AG10803 (cell line): Measurements from ENCODE around the gene PTPRC.

Experiments
- DNase-seq: peaks from one replicate; pipeline ENCODE4 v3.0.0; 2010; ENCODE audit warnings: low read depth
- H3K4me3 ChIP-seq: 2 replicates; pipeline ENCODE4 v1.5.1; 2011; ENCODE audit warnings: mild to moderate bottlenecking, low read length, control low read depth
- CTCF ChIP-seq: conservative IDR thresholded peaks from 2 replicates; pipeline ENCODE4 v1.5.1; 2011; ENCODE audit warnings: mild to moderate bottlenecking, low read length, control low read depth, inconsistent platforms

The PTPRC gene

DNA sequence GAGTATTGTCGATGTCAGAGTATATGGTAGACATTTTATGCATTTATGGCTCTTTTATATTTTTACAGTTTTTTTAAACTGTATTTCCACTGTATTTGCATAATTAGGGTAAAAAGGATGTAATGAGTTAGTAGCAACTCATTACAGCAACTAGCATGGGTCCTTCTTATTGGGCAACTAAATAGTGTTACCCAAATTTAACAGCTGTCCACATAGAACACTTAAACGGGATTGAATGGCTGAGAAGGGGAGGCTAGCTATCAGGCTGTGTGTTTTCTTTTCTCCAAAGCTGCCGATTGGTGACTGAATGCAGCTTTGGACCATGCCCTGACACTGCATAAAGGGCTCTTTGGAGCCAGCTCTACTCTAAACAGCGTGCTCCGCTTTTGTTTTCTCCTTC, 75.4 kb downstream of the PTPRC start:
- no peak for TF ChIP-seq CTCF
- no peak for DNase-seq
- no peak overlapping the region for H3K4me3 ChIP-seq

- no peak for DNase-seq
- no peak overlapping the region for H3K4me3 ChIP-seq
- TF ChIP-seq CTCF, result no peak
Observed at GRCh38 chr1:198716051-198716450, 77.2 kb downstream of the PTPRC start.

DNA sequence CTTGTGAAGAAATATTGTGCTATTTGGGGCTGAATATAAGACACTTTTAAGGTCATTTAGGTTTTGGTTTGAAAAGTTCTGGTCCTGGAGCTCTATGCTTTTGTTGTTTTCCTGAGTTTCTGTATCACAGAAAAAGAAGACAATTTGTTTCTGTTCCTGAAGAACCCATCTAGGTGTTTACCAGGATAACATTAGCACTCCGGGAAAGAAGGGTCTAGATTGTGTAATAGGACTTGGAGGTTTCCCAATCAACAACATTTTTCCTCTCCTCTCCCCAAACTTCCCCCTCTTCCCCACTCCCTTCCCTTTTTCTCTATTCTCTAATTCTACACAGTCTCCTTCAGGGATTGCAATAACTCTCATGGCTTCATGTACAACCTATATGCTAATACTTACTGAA, 78.7 kb downstream of the PTPRC start:
- H3K4me3 ChIP-seq, result no peak overlapping the region
- no peak for DNase-seq
- TF ChIP-seq CTCF, result no peak

- DNase-seq, result no peak
- no peak overlapping the region for H3K4me3 ChIP-seq
- TF ChIP-seq CTCF, result no peak
Observed at GRCh38 chr1:198723127-198723526, 84.3 kb downstream of the PTPRC start.

DNA sequence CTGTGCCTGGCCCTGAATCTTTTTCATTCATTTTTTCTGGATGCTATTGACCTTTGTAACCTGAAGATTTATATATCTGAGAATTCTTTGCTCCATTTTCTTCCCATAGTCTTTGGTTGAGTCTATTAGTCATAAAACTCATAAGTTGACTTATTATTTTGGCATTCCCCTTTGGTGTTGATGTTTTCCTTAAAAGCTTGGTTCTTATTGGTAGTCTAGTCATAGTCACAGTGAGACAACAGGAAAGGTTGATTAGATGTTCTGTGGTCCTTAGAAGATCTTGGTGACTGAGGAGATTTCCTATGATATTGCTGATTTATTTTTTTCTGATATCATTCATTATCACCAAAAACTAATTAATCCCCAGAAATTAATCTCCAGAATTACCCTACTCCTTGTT, 86.2 kb downstream of the PTPRC start:
- DNase-seq, result no peak
- no peak for TF ChIP-seq CTCF
- H3K4me3 ChIP-seq, result no peak overlapping the region

DNA sequence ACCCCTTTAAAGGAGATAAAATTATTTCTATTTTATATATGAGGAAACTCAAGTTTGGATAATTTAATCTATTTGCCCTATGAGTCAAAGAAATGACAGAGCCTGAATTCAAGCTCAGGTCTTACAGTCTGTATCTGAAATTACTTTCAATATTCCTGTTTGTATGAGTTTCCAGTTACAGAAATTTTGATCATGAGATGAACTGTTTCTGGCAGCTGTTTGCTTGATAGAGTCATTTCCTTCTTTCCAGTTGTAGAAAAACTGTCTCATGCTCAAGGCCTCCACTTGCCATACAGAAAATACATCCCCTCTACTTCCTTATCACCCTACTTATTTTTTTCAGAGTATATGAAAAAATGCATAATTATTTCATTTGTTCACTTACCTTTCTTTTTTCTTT, 87.6 kb downstream of the PTPRC start:
- DNase-seq, result peak; percentile 33
- TF ChIP-seq CTCF, result no peak
- H3K4me3 ChIP-seq, result no peak overlapping the region

DNA sequence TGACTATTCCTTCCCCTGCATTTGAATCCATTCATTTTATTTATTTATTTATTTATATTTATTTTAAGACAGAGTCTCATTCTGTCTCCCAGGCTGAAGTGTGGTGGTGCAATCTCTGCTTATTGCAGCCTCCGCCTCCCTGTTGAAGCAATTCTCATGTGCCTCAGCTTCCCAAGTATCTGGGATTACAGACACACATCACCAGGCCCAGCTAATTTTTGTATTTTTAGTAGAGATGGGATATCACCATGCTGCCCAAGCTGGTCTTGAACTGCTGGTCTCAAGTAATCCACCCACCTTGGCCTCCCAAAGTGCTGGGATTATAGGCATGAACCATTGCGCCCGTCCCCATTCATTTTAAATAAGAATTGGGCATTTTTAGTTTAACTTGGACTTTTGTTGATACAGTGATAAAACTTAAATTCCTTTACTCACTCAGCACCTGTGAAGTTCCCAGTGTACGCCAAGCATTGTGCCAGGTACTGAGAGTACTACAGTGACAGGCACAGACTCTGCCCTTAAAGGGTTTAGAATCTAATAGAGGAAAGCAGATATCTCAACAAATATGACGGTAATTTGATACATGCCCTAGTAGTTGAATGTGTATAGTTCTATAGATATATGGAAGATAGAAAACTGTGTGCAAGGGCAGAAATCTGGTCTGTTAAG, 90.5 kb downstream of the PTPRC start:
- no peak for TF ChIP-seq CTCF
- DNase-seq, result no peak
- H3K4me3 ChIP-seq, result no peak overlapping the region
